Esophagus muscularis mucosa (tissue), 4 donors: ENCODE data around the gene SLC38A8. TPM values are rescaled to one million over a fixed set of nuclear protein-coding genes. Genes with fewer than 3 reads are reported as not detected.

Source experiments
- DNase-seq: peaks from one replicate; pipeline ENCODE4 v3.0.0-alpha.2; 2017; ENCODE audit errors: extremely low spot score
- H3K27ac ChIP-seq, 4 donors: fragments of 200-600 bp; sonication (generic); replicated peaks in 1 of 4; 1 replicate in 3 of 4; 2 replicates in 1 of 4; pipeline ENCODE4 v1.5.1; 2016 to 2019; ENCODE audit warnings: mild to moderate bottlenecking in 1 of 4
- H3K27me3 ChIP-seq, 4 donors: fragments of 200-600 bp; sonication (generic); one replicate each; pipeline versions ENCODE4 v1.5.1 to v1.6.0; 2016 to 2019
- H3K36me3 ChIP-seq, 4 donors: fragments of 200-600 bp; sonication (generic); one replicate each; pipeline ENCODE4 v1.5.1; 2016 to 2019
- H3K4me1 ChIP-seq, 4 donors: fragments of 200-600 bp; sonication (generic); one replicate each; pipeline ENCODE4 v1.5.1; 2016 to 2019
- H3K4me3 ChIP-seq, 4 donors: fragments of 200-600 bp; sonication (generic); 1 replicate in 2 of 4; 2 replicates in 2 of 4; pipeline ENCODE4 v1.5.1; 2016 to 2019; ENCODE audit warnings: mild to moderate bottlenecking in 4 of 4, moderate library complexity in 1 of 4
- H3K9me3 ChIP-seq, 4 donors: fragments of 200-600 bp; sonication (generic); 1 replicate in 3 of 4; 2 replicates in 1 of 4; pipeline ENCODE4 v1.5.1; 2016 to 2019
- EP300 ChIP-seq: sonication (generic); formaldehyde crosslinking; IDR thresholded peaks from one replicate; pipeline ENCODE4 v1.6.1; 2017; ENCODE audit warnings: antibody characterized with exemption
- POLR2A ChIP-seq: fragments of 450-650 bp; IDR thresholded peaks from one replicate; pipeline ENCODE4 v1.6.1; 2017; ENCODE audit warnings: antibody characterized with exemption, moderate library complexity, mild to moderate bottlenecking, low read depth
- POLR2AphosphoS5 ChIP-seq, 2 donors: sonication (generic); formaldehyde crosslinking; IDR thresholded peaks; one replicate each; pipeline ENCODE4 v1.6.1; 2017; ENCODE audit warnings: antibody characterized with exemption in 2 of 2
- WGBS: methylation state at CpG from one replicate; pipeline ENCODE4 v1.1.5; 2018; 5-methylcytosine and 5-hydroxymethylcytosine counted together
- intact Hi-C: fragments of 100-400 bp; cut with DNase I; formaldehyde crosslinking; loops from one replicate; pipeline ENCODE4 v1.15.1; 2023
- total RNA-seq, 4 donors: library from RNA; depleted of rRNA; stranded (reverse); fragments of >200 nt; gene quantifications; one replicate each; pipeline versions ENCODE4 v1.1.0 to v1.2.1, GENCODE V29; 2016
- TF ChIP-seq, protein P1 (sequence below), 3 experiments: fragments of 200-600 bp in 2 of 3; fragments of 450-650 bp in 1 of 3; sonication (generic) in 2 of 3; IDR thresholded peaks; one replicate each; pipeline ENCODE4 v1.5.1; 2017 to 2019; ENCODE audit warnings: antibody characterized with exemption in 3 of 3, mild to moderate bottlenecking in 2 of 3, moderate library complexity in 1 of 3

The SLC38A8 gene
- total RNA-seq, 4 donors from 2014 or later, result not detected

DNA sequence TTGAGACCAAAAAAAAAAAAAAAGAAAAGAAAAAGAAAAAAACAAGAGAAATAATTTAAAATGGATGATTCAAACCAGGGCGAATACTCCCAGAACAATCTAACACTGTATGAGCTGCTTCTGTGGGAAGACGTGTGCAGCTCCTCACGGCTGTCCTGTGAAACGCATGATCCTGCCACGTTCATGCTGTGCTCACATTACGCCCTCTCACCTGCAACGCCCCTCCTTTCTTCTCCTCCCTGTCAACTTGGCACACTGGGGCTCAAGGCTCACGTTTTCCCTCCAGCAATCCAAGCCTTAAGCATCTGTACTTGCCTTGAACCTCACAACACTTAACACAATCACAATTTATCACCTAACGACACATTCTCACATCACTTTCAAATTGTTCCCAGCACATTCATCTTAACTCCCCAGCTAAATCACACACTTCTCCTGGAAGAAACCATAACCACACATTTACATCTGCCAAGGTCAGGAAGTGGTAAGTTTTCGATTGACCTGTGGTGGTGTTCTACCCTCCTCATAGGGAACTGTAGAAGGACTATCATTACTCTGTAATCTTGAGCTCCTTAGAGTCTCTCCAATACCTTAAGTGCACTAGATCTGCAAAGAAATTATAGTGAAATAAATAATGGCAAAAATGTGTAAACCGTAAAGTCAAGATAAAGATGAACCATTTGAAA lies 45.0 kb upstream of the SLC38A8 start:
- Histone ChIP-seq H3K27me3 (no peaks in the 10 kb centered on the region), H3K27ac (no peak overlapping the region), H3K4me1 (peaks cover 0 to 7% (median 3%) of the 10 kb centered on the region in 4 donors), H3K9me3 (no peaks in the 10 kb centered on the region), H3K36me3 (peaks cover 59 to 97% (median 85%) of the 10 kb centered on the region in 4 donors), H3K4me3 (no peak overlapping the region)
- TF ChIP-seq, protein P1, sequence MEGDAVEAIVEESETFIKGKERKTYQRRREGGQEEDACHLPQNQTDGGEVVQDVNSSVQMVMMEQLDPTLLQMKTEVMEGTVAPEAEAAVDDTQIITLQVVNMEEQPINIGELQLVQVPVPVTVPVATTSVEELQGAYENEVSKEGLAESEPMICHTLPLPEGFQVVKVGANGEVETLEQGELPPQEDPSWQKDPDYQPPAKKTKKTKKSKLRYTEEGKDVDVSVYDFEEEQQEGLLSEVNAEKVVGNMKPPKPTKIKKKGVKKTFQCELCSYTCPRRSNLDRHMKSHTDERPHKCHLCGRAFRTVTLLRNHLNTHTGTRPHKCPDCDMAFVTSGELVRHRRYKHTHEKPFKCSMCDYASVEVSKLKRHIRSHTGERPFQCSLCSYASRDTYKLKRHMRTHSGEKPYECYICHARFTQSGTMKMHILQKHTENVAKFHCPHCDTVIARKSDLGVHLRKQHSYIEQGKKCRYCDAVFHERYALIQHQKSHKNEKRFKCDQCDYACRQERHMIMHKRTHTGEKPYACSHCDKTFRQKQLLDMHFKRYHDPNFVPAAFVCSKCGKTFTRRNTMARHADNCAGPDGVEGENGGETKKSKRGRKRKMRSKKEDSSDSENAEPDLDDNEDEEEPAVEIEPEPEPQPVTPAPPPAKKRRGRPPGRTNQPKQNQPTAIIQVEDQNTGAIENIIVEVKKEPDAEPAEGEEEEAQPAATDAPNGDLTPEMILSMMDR (IDR thresholded peaks at IDR 0.05), result no peak
- TF ChIP-seq POLR2AphosphoS5 (IDR thresholded peaks at IDR 0.05), result no peak
- TF ChIP-seq POLR2A, result no peak
- TF ChIP-seq EP300, result no peak
- no peak for DNase-seq
- WGBS, result 72% methylated on average over 11 of the region's 11 CpGs
- intact Hi-C loops, result no loop called here

DNA sequence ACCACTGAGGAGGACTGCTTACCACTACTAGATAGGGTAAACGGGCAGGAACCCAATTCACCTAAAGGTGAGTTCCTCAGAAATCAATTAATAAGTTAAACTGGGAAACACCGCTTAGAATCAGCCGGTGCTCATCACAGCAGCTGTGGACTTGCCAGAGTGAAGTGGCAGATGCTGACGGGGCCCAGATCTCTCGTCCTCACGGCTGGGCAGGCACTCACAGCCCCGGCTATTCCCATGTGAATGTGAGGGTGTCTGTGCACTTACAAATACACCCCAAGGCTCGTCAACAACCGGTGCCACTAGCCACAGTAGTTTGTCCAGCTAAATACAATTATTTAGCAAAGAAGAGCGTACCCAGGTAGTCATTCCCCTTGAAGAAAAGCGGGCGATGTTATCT lies 44.4 kb upstream of the SLC38A8 start:
- no peak overlapping the region for H3K4me3 ChIP-seq
- peaks cover 59 to 97% (median 86%) of the 10 kb centered on the region in 4 donors for H3K36me3 ChIP-seq
- no peak overlapping the region for H3K27ac ChIP-seq
- H3K27me3 ChIP-seq, result no peaks in the 10 kb centered on the region
- no peak for DNase-seq
- H3K4me1 ChIP-seq, result peaks cover 0 to 7% (median 3%) of the 10 kb centered on the region in 4 donors
- WGBS, result 78% methylated on average over 12 of the region's 12 CpGs
- TF ChIP-seq EP300 (no peak), POLR2A (no peak), POLR2AphosphoS5 (IDR thresholded peaks at IDR 0.05) (no peak)
- TF ChIP-seq, protein P1 (IDR thresholded peaks at IDR 0.05), result no peak
- H3K9me3 ChIP-seq, result no peaks in the 10 kb centered on the region
- intact Hi-C loops, result no loop called here

DNA sequence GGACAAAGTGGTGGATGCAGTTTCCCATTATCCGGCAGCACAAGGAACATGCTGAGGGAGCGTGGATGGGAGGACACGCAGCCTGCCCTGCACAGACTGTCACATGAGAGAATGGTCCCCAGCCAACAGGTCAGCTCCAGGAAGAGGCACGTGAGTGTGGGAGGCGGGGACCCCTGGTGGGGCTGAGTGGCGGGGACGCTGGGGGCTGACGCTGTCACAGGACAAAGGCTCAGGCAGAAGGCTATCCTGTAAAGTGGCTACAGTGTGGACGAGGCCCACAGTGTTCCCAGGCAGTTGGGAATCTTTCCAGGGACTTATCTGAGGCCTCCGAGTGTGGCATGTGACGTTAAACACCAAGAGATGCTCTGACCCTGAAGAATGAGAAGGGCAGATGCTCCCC lies 43.7 kb upstream of the SLC38A8 start:
- no peak for TF ChIP-seq POLR2AphosphoS5 (IDR thresholded peaks at IDR 0.05)
- TF ChIP-seq POLR2A, result no peak
- no peak for TF ChIP-seq EP300
- Histone ChIP-seq H3K36me3 (peaks cover 58 to 97% (median 86%) of the 10 kb centered on the region in 4 donors), H3K4me1 (peaks cover 0 to 7% (median 3%) of the 10 kb centered on the region in 4 donors), H3K27me3 (no peaks in the 10 kb centered on the region), H3K4me3 (no peak overlapping the region), H3K9me3 (no peaks in the 10 kb centered on the region), H3K27ac (no peak overlapping the region)
- 67% methylated on average over 11 of the region's 11 CpGs for WGBS
- intact Hi-C loops, result no loop called here
- no peak for DNase-seq

DNA sequence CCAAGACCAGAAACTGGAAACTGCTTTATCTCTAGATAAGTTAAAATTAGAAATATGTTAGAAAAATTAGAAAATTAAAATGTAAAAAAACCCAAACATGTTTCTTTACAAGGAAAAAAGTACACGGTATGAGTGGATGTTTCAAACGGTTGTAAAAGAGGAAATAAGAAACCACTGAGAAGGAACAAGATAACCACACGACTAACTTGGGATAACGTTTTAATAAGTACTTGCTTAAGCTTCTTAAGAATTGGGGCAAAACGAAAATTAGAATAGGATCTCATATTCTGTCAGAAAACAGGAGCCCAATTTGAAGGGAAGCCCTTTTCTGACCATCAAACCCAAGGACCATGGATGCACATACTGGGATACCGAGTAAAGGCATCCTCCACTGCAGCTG lies 43.2 kb upstream of the SLC38A8 start:
- intact Hi-C loops, result no loop called here
- no peak overlapping the region for H3K27ac ChIP-seq
- H3K27me3 ChIP-seq, result no peaks in the 10 kb centered on the region
- TF ChIP-seq, protein P1 (IDR thresholded peaks at IDR 0.05), result no peak
- no peak for TF ChIP-seq POLR2AphosphoS5 (IDR thresholded peaks at IDR 0.05)
- TF ChIP-seq POLR2A, result no peak
- H3K36me3 ChIP-seq, result peaks cover 52 to 97% (median 86%) of the 10 kb centered on the region in 4 donors
- no peaks in the 10 kb centered on the region for H3K9me3 ChIP-seq
- WGBS, result 59% methylated on average over 6 of the region's 6 CpGs
- peaks cover 0 to 7% (median 3%) of the 10 kb centered on the region in 4 donors for H3K4me1 ChIP-seq
- no peak overlapping the region for H3K4me3 ChIP-seq
- DNase-seq, result no peak

DNA sequence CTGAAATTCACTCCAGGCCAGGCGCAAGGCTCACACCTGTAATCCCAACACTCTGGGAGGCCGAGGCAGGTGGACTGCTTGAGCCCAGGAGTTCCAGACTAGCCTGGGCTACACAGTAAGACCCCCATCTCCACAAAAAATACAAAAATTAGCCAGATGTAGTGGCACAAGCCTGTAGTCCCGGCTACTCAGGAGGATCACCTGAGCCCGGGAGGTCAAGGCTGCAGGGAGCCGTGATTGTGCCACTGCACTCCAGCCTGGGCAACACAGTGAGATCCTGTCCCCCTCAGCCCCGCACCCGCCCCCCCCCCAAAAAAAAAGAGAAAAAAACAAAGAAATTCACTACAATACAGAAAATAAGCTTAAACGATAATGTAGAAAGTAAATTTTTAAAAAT lies 42.7 kb upstream of the SLC38A8 start:
- no peaks in the 10 kb centered on the region for H3K27me3 ChIP-seq
- no peak for TF ChIP-seq POLR2AphosphoS5 (IDR thresholded peaks at IDR 0.05)
- no peak for TF ChIP-seq POLR2A
- TF ChIP-seq, protein P1 (IDR thresholded peaks at IDR 0.05), result no peak
- no peak for TF ChIP-seq EP300
- 75% methylated on average over 8 of the region's 8 CpGs for WGBS
- peaks cover 47 to 97% (median 86%) of the 10 kb centered on the region in 4 donors for H3K36me3 ChIP-seq
- no peak overlapping the region for H3K27ac ChIP-seq
- DNase-seq, result no peak
- intact Hi-C loops, result no loop called here
- no peak overlapping the region for H3K4me3 ChIP-seq
- H3K9me3 ChIP-seq, result no peaks in the 10 kb centered on the region
- peaks cover 0 to 7% (median 5%) of the 10 kb centered on the region in 4 donors for H3K4me1 ChIP-seq
